Measurements from ENCODE around the gene AMIGO3.

Gene AMIGO3

GRCh38 chr3:49720855-49721595, 1.5 kb upstream of the AMIGO3 start:
- Histone ChIP-seq H3K27ac (ENCODE audit: extremely low read depth, low read depth, low read length) (no peak overlapping the region), H3K36me3 (ENCODE audit: control insufficient read depth in 2 of 2, insufficient read depth in 1 of 2, low read length in 2 of 2) (peaks cover 0 to 76% of the 10 kb centered on the region in 2 experiments; a peak in 1 of 3 replicates), H3K4me3 (ENCODE audit: low read depth, low read length) (no peak overlapping the region), H3K4me1 (ENCODE audit: control insufficient read depth, insufficient read depth, low read length) (no peaks in the 10 kb centered on the region), H3K9me3 (ENCODE audit: control insufficient read depth, insufficient read depth, low read depth, low read length) (no peaks in the 10 kb centered on the region)
- no peak for TF ChIP-seq ZNF2 (tag by site-specific recombination; IDR thresholded peaks at IDR 0.05)
- peak; percentile 78 for TF ChIP-seq ZFP69B (tag by site-specific recombination; IDR thresholded peaks at IDR 0.05)
- TF ChIP-seq ZNF10 (tag by site-specific recombination; IDR thresholded peaks at IDR 0.05), result peak; percentile 90
- TF ChIP-seq ZNF248 (tag by site-specific recombination; IDR thresholded peaks at IDR 0.05), result no peak
- peak; percentile 85 for TF ChIP-seq ZNF692 (tag by site-specific recombination; IDR thresholded peaks at IDR 0.05)
- CTCF ChIA-PET, result interaction anchor here (0.8 kb wide), 1 partner anchor 18 kb away, joined by 5 read pairs; no protein-coding TSS in a partner anchor
- POLR2A ChIA-PET, result interaction anchor here (0.5 to 1.2 kb wide), 4 partner anchors 65 to 1110 kb away, joined by 3 to 7 read pairs (median 6); partner anchors contain the start of gene IP6K1

- H3K27ac ChIP-seq (ENCODE audit: extremely low read depth, low read depth, low read length), result no peak overlapping the region
- peaks cover 0 to 82% of the 10 kb centered on the region in 2 experiments; a peak in 1 of 3 replicates for H3K36me3 ChIP-seq (ENCODE audit: control insufficient read depth in 2 of 2, insufficient read depth in 1 of 2, low read length in 2 of 2)
- no peaks in the 10 kb centered on the region for H3K9me3 ChIP-seq (ENCODE audit: control insufficient read depth, insufficient read depth, low read depth, low read length)
- TF ChIP-seq ELK4 (IDR thresholded peaks at IDR 0.05; ENCODE audit: borderline replicate concordance, low read depth, low read length) (no peak), RBAK (tag by site-specific recombination; IDR thresholded peaks at IDR 0.05) (no peak), ZNF701 (tag by site-specific recombination; IDR thresholded peaks at IDR 0.05) (no peak), ZNF600 (tag by site-specific recombination; IDR thresholded peaks at IDR 0.05) (no peak), ZNF514 (tag by site-specific recombination; IDR thresholded peaks at IDR 0.05) (no peak), ZBTB49 (tag by site-specific recombination; IDR thresholded peaks at IDR 0.05; ENCODE audit: low read depth) (no peak), ZNF335 (tag by site-specific recombination; conservative IDR thresholded peaks at IDR 0.05) (no peak), ZEB2 (tag by site-specific recombination; IDR thresholded peaks at IDR 0.05) (no peak), ATF2 (tag by site-specific recombination; IDR thresholded peaks at IDR 0.05; ENCODE audit: low read depth) (no peak), YY1 (tag by site-specific recombination; IDR thresholded peaks at IDR 0.05) (no peak), ZFP3 (tag by site-specific recombination; IDR thresholded peaks at IDR 0.05; ENCODE audit: low read depth) (no peak), ZNF654 (tag by site-specific recombination; IDR thresholded peaks at IDR 0.05; ENCODE audit: low read depth) (no peak), ZNF621 (tag by site-specific recombination; IDR thresholded peaks at IDR 0.05) (no peak), ZNF138 (tag by site-specific recombination; IDR thresholded peaks at IDR 0.05; ENCODE audit: borderline replicate concordance) (no peak), ZSCAN16 (tag by site-specific recombination; IDR thresholded peaks at IDR 0.05) (no peak), ZNF416 (tag by site-specific recombination; IDR thresholded peaks at IDR 0.05) (no peak), ZNF785 (tag by site-specific recombination; IDR thresholded peaks at IDR 0.05) (no peak)
- no peaks in the 10 kb centered on the region for H3K4me1 ChIP-seq (ENCODE audit: control insufficient read depth, insufficient read depth, low read length)
- H3K4me3 ChIP-seq (ENCODE audit: low read depth, low read length), result no peak overlapping the region
- ChIA-PET POLR2A (interaction anchor here (1.0 to 1.4 kb wide), 2 partner anchors 7 to 22 kb away, joined by 3 to 5 read pairs; no protein-coding TSS in a partner anchor), CTCF (interaction anchor here (0.6 to 0.7 kb wide), 2 partner anchors 15 to 121 kb away, joined by 4 to 7 read pairs; no protein-coding TSS in a partner anchor)
Observed at GRCh38 chr3:49718858-49719213, 648 bp downstream of the AMIGO3 start.

Data from HEK293 (cell line).